HCT116 (cell line): ENCODE results near the gene LAMB4. TPM values are rescaled to one million over a fixed set of nuclear protein-coding genes. Genes with fewer than 3 reads are reported as not detected.

Experiments used
- ATAC-seq: fragments of 200-7000 bp; cut with Tn5 transposase; 2 replicates; pipeline ENCODE4 v1.9.1; 2020; ENCODE audit warnings: mild to moderate bottlenecking, moderate library complexity
- BruUV-seq: library from RNA; stranded (reverse); fragments of 400-500 nt; replicated peaks from 2 replicates; lab custom pipeline; 2021; lab: Mats Ljungman, UMichigan
- CTCF ChIA-PET: fragments of 300-600 bp; sonication (Branson Sonifier 250); formaldehyde crosslinking; loops from one replicate; lab custom pipeline; 2021; ENCODE audit warnings: antibody characterized with exemption; lab: Charles Lee
- POLR2A ChIA-PET: fragments of 300-600, 350-600 bp; sonication (Branson Sonifier 250); formaldehyde crosslinking; loops from one replicate; lab custom pipeline; 2021; ENCODE audit warnings: antibody characterized with exemption; lab: Charles Lee
- RAD21 ChIA-PET, 2 experiments: fragments of 300-600 bp; sonication (Branson Sonifier 250); formaldehyde crosslinking; loops; one replicate each; lab custom pipeline; 2023; ENCODE audit warnings: low total read pairs in 2 of 2; ENCODE audit not compliant: uncharacterized antibody in 2 of 2, unreplicated experiment in 2 of 2, low non-redundant PET in 1 of 2; lab: Charles Lee
- DNase-seq: peaks from one replicate; pipeline ENCODE4 v3.0.0-alpha.2; 2010; ENCODE audit warnings: low read depth, low spot score
- H2AFZ ChIP-seq: fragments of 200-600 bp; shearing (Covaris generic), sonication (generic); 2 replicates; pipeline ENCODE4 v1.6.1; 2017; ENCODE audit warnings: low read depth, mixed run types, mixed read lengths, antibody characterized with exemption, low read length; ENCODE audit not compliant: poor library complexity, severe bottlenecking
- H3K27ac ChIP-seq: 2 replicates; pipeline ENCODE4 v1.5.1; 2012; ENCODE audit warnings: low read depth, low read length
- H3K27me3 ChIP-seq: fragments of 200-600 bp; sonication (generic); 2 replicates; pipeline ENCODE4 v1.6.1; 2016; ENCODE audit warnings: mixed run types, low read length, mixed read lengths; ENCODE audit not compliant: insufficient read depth
- H3K36me3 ChIP-seq, 2 experiments: fragments of 200-500 bp in 1 of 2; fragments of 200-600 bp in 1 of 2; sonication (Bioruptor generic) in 1 of 2; sonication (generic) in 1 of 2; 2 replicates each; pipeline versions ENCODE4 v1.5.1 to v1.6.1; 2014 to 2016; ENCODE audit warnings: low read length in 2 of 2, inconsistent platforms in 1 of 2, mixed read lengths in 1 of 2, mixed run types in 1 of 2; ENCODE audit not compliant: insufficient read depth in 2 of 2, control insufficient read depth in 1 of 2
- H3K4me1 ChIP-seq, 2 experiments: fragments of 200-600 bp in 1 of 2; sonication (generic) in 1 of 2; 2 replicates each; pipeline versions ENCODE4 v1.5.1 to v1.6.1; 2012 to 2017; ENCODE audit warnings: low read length in 2 of 2, inconsistent platforms in 1 of 2, mild to moderate bottlenecking in 1 of 2, mixed read lengths in 1 of 2, mixed run types in 1 of 2, moderate library complexity in 1 of 2; ENCODE audit not compliant: insufficient read depth in 2 of 2, control insufficient read depth in 1 of 2
- H3K4me2 ChIP-seq: fragments of 200-600 bp; sonication (generic); 2 replicates; pipeline ENCODE4 v1.6.1; 2017; ENCODE audit warnings: mixed run types, low read length, mixed read lengths
- H3K4me3 ChIP-seq, 2 experiments: fragments of 200-600 bp in 1 of 2; sonication (generic) in 1 of 2; replicated peaks in 1 of 2; 2 replicates each; pipeline ENCODE4 v1.5.1; 2011 to 2016; ENCODE audit warnings: low read length in 2 of 2, control low read depth in 1 of 2, low read depth in 1 of 2, mild to moderate bottlenecking in 1 of 2, mixed read lengths in 1 of 2, mixed run types in 1 of 2
- H3K79me2 ChIP-seq: fragments of 200-600 bp; sonication (generic); 2 replicates; pipeline ENCODE4 v1.6.1; 2017; ENCODE audit warnings: mild to moderate bottlenecking, mixed run types, low read length, moderate library complexity, mixed read lengths; ENCODE audit not compliant: insufficient read depth
- H3K9ac ChIP-seq: fragments of 200-600 bp; sonication (generic); 2 replicates; pipeline ENCODE4 v1.6.1; 2016; ENCODE audit warnings: low read length, mixed read lengths
- H3K9me2 ChIP-seq: fragments of 200-600 bp; sonication (generic), shearing (Covaris generic); 2 replicates; pipeline ENCODE4 v1.6.1; 2017; ENCODE audit warnings: mixed run types, mild to moderate bottlenecking, moderate library complexity; ENCODE audit not compliant: insufficient read depth
- H3K9me3 ChIP-seq, 2 experiments: fragments of 200-500 bp in 1 of 2; fragments of 200-600 bp in 1 of 2; sonication (Bioruptor generic) in 1 of 2; sonication (generic) in 1 of 2; 2 replicates each; pipeline ENCODE4 v1.6.1; 2014 to 2017; ENCODE audit warnings: low read length in 2 of 2, mixed read lengths in 2 of 2, inconsistent platforms in 1 of 2, low read depth in 1 of 2, mild to moderate bottlenecking in 1 of 2, mixed run types in 1 of 2, moderate library complexity in 1 of 2; ENCODE audit not compliant: control insufficient read depth in 1 of 2, insufficient read depth in 1 of 2
- H4K20me1 ChIP-seq: fragments of 200-600 bp; sonication (generic), shearing (Covaris generic); 2 replicates; pipeline ENCODE4 v1.6.1; 2017; ENCODE audit warnings: mixed run types, mild to moderate bottlenecking, moderate library complexity; ENCODE audit not compliant: insufficient read depth
- CBX3 ChIP-seq: IDR thresholded peaks from 2 replicates; pipeline ENCODE4 v1.6.1; 2012; ENCODE audit warnings: low read depth
- CEBPB ChIP-seq: IDR thresholded peaks from 2 replicates; pipeline ENCODE4 v1.6.1; 2012; ENCODE audit warnings: low read depth
- CTCF ChIP-seq, 3 experiments: fragments of 200-600 bp in 1 of 3; sonication (generic) in 1 of 3; IDR thresholded peaks in 2 of 3; conservative IDR thresholded peaks in 1 of 3; 2 replicates each; pipeline ENCODE4 v1.5.1; 2012 to 2017; ENCODE audit warnings: low read depth in 2 of 3, low read length in 2 of 3, antibody characterized with exemption in 1 of 3, borderline replicate concordance in 1 of 3, control low read depth in 1 of 3, mild to moderate bottlenecking in 1 of 3, mixed read lengths in 1 of 3, mixed run types in 1 of 3, moderate library complexity in 1 of 3; ENCODE audit not compliant: insufficient read depth in 1 of 3
- EGR1 ChIP-seq: IDR thresholded peaks from 2 replicates; pipeline ENCODE4 v1.6.1; 2012; ENCODE audit warnings: low read depth
- ELF1 ChIP-seq: IDR thresholded peaks from 2 replicates; pipeline ENCODE4 v1.6.1; 2012; ENCODE audit warnings: low read depth, borderline replicate concordance
- EZH2phosphoT487 ChIP-seq: fragments of 200-600 bp; IDR thresholded peaks from 2 replicates; pipeline ENCODE4 v1.6.1; 2018; ENCODE audit warnings: antibody characterized with exemption, borderline replicate concordance
- JUND ChIP-seq: IDR thresholded peaks from 2 replicates; pipeline ENCODE4 v1.6.1; 2012
- POLR2A ChIP-seq: IDR thresholded peaks from 2 replicates; pipeline ENCODE4 v1.7.0; 2011; ENCODE audit warnings: borderline replicate concordance; ENCODE audit not compliant: insufficient read depth, insufficient read length; ENCODE audit errors: extremely low read depth
- RAD21 ChIP-seq: IDR thresholded peaks from 2 replicates; pipeline ENCODE4 v1.6.1; 2012; ENCODE audit warnings: low read depth, mild to moderate bottlenecking
- SIN3A ChIP-seq: IDR thresholded peaks from 2 replicates; pipeline ENCODE4 v1.6.1; 2012; ENCODE audit warnings: low read depth
- SP1 ChIP-seq: IDR thresholded peaks from 2 replicates; pipeline ENCODE4 v1.6.1; 2012; ENCODE audit warnings: low read depth
- ZFX ChIP-seq: fragments of 450-650 bp; IDR thresholded peaks from 2 replicates; pipeline ENCODE4 v1.6.1; 2017
- ZNF274 ChIP-seq: fragments of 200-500 bp; sonication (Bioruptor generic); IDR thresholded peaks from 2 replicates; pipeline ENCODE4 v1.6.1; 2014; ENCODE audit warnings: mild to moderate bottlenecking, low read depth, low read length, inconsistent platforms
- intact Hi-C: fragments of 100-400 bp; cut with micrococcal nuclease; formaldehyde crosslinking; loops from 2 replicates; pipeline ENCODE4 v1.10.0; 2022
- total RNA-seq: library from RNA; stranded (reverse); gene quantifications from one replicate; pipeline ENCODE4 v1.2.1, GENCODE V29; 2021; ENCODE audit not compliant: unreplicated experiment
- TF ChIP-seq, protein P1 (sequence below): IDR thresholded peaks from 2 replicates; pipeline ENCODE4 v1.6.1; 2012
- TF ChIP-seq, protein P2 (sequence below): IDR thresholded peaks from 2 replicates; pipeline ENCODE4 v1.6.1; 2011; ENCODE audit warnings: mild to moderate bottlenecking, low read length, moderate library complexity; ENCODE audit not compliant: insufficient replicate concordance; ENCODE audit errors: extremely low read depth

The LAMB4 gene
- total RNA-seq, 1 experiment from 2014 or later, result not detected

GRCh38 chr7:108077709-108078108 lies 52.5 kb downstream of the LAMB4 start:
- POLR2A ChIA-PET, result no interaction called here
- no TSS peak for BruUV-seq
- Histone ChIP-seq H3K4me3 (no peak overlapping the region), H3K27ac (no peak overlapping the region), H3K9ac (no peak overlapping the region), H3K4me2 (no peak overlapping the region), H3K9me3 (no peaks in the 10 kb centered on the region), H4K20me1 (no peaks in the 10 kb centered on the region), H3K79me2 (no peaks in the 10 kb centered on the region), H3K9me2 (no peaks in the 10 kb centered on the region), H2AFZ (no peak overlapping the region), H3K36me3 (no peaks in the 10 kb centered on the region), H3K27me3 (no peaks in the 10 kb centered on the region), H3K4me1 (no peaks in the 10 kb centered on the region)
- CTCF ChIA-PET, result no interaction called here
- intact Hi-C loops, result no loop called here
- no peak for DNase-seq
- TF ChIP-seq, protein P1, sequence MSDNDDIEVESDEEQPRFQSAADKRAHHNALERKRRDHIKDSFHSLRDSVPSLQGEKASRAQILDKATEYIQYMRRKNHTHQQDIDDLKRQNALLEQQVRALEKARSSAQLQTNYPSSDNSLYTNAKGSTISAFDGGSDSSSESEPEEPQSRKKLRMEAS, result no peak
- TF ChIP-seq CBX3, result no peak
- TF ChIP-seq, protein P2, sequence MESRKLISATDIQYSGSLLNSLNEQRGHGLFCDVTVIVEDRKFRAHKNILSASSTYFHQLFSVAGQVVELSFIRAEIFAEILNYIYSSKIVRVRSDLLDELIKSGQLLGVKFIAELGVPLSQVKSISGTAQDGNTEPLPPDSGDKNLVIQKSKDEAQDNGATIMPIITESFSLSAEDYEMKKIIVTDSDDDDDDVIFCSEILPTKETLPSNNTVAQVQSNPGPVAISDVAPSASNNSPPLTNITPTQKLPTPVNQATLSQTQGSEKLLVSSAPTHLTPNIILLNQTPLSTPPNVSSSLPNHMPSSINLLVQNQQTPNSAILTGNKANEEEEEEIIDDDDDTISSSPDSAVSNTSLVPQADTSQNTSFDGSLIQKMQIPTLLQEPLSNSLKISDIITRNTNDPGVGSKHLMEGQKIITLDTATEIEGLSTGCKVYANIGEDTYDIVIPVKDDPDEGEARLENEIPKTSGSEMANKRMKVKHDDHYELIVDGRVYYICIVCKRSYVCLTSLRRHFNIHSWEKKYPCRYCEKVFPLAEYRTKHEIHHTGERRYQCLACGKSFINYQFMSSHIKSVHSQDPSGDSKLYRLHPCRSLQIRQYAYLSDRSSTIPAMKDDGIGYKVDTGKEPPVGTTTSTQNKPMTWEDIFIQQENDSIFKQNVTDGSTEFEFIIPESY, result no peak
- TF ChIP-seq ZFX, result no peak
- no peak for TF ChIP-seq JUND
- no peak for ATAC-seq
- RAD21 ChIA-PET, result no interaction called here

GRCh38 chr7:108076156-108076555 lies 54.0 kb downstream of the LAMB4 start:
- Histone ChIP-seq H3K4me1 (no peaks in the 10 kb centered on the region), H3K79me2 (no peaks in the 10 kb centered on the region), H3K9me2 (no peaks in the 10 kb centered on the region), H3K36me3 (no peaks in the 10 kb centered on the region), H3K9ac (no peak overlapping the region), H4K20me1 (no peaks in the 10 kb centered on the region), H2AFZ (no peak overlapping the region), H3K27ac (no peak overlapping the region), H3K27me3 (no peaks in the 10 kb centered on the region), H3K4me2 (no peak overlapping the region), H3K4me3 (no peak overlapping the region), H3K9me3 (no peaks in the 10 kb centered on the region)
- DNase-seq, result no peak
- POLR2A ChIA-PET, result no interaction called here
- no TSS peak for BruUV-seq
- CTCF ChIA-PET, result no interaction called here
- intact Hi-C loops, result no loop called here
- no peak for ATAC-seq
- RAD21 ChIA-PET, result no interaction called here
- no peak for TF ChIP-seq ELF1
- TF ChIP-seq EGR1, result no peak
- TF ChIP-seq CEBPB, result no peak
- TF ChIP-seq JUND, result no peak
- no peak for TF ChIP-seq CTCF (IDR thresholded peaks at IDR 0.05 in 2 of 3, conservative IDR thresholded peaks at IDR 0.05 in 1 of 3; ENCODE audit: borderline replicate concordance in 1 of 3, insufficient read depth in 1 of 3, low read depth in 2 of 3, low read length in 2 of 3)
- no peak for TF ChIP-seq ZNF274
- no peak for TF ChIP-seq RAD21
- TF ChIP-seq, protein P2, result no peak
- no peak for TF ChIP-seq SIN3A
- TF ChIP-seq, protein P1, result no peak
- no peak for TF ChIP-seq EZH2phosphoT487
- TF ChIP-seq POLR2A, result no peak
- TF ChIP-seq SP1, result no peak
